Natural killer cell treated with Interleukin-12 subunit alpha and Interleukin-12 subunit beta and Interleukin-15 and Interleukin-18, amount 100 ng/mL, for 72 hours (primary cell): ENCODE measurements around the gene BARHL1. TPM values are rescaled to one million over a fixed set of nuclear protein-coding genes. Genes with fewer than 3 reads are reported as not detected.
A peak's percentile ranks its signal among the peaks of the same experiment; 100 is the strongest.

ENCODE experiments used
- ATAC-seq, 2 donors: fragments of 150-1000 bp; cut with Tn5 transposase in 1 of 2; sonication (Bioruptor Pico), chemical (Tn5 transposase) in 1 of 2; 2 replicates each; pipeline ENCODE4 v1.10.0; 2021
- DNase-seq: peaks from one replicate; pipeline ENCODE4 v3.0.0; 2022; ENCODE audit warnings: low spot score
- H3K27ac Mint-ChIP-seq, 2 donors: 1 replicate in 1 of 2; 2 replicates in 1 of 2; pipeline ENCODE4 v1.8.0; 2022; ENCODE audit warnings: mixed read lengths in 2 of 2, mild to moderate bottlenecking in 1 of 2, moderate library complexity in 1 of 2
- H3K27me3 Mint-ChIP-seq, 2 donors: 1 replicate in 1 of 2; 2 replicates in 1 of 2; pipeline ENCODE4 v1.8.0; 2022; ENCODE audit warnings: mixed read lengths in 2 of 2
- H3K36me3 Mint-ChIP-seq: one replicate; pipeline ENCODE4 v1.8.0; 2022; ENCODE audit warnings: mixed read lengths
- H3K4me1 Mint-ChIP-seq, 2 donors: 1 replicate in 1 of 2; 2 replicates in 1 of 2; pipeline ENCODE4 v1.8.0; 2022; ENCODE audit warnings: low read depth in 2 of 2, mixed read lengths in 2 of 2, mild to moderate bottlenecking in 1 of 2
- H3K4me3 Mint-ChIP-seq: one replicate; pipeline ENCODE4 v1.8.0; 2022; ENCODE audit warnings: mixed read lengths
- H3K9me3 Mint-ChIP-seq: 2 replicates; pipeline ENCODE4 v1.8.0; 2022; ENCODE audit warnings: mixed read lengths
- total RNA-seq, 2 donors: library from RNA; stranded (reverse); gene quantifications; one replicate each; pipeline ENCODE4 v1.2.3, GENCODE V29; 2022

The BARHL1 gene
- total RNA-seq, 2 donors from 2014 or later, result not detected

DNA sequence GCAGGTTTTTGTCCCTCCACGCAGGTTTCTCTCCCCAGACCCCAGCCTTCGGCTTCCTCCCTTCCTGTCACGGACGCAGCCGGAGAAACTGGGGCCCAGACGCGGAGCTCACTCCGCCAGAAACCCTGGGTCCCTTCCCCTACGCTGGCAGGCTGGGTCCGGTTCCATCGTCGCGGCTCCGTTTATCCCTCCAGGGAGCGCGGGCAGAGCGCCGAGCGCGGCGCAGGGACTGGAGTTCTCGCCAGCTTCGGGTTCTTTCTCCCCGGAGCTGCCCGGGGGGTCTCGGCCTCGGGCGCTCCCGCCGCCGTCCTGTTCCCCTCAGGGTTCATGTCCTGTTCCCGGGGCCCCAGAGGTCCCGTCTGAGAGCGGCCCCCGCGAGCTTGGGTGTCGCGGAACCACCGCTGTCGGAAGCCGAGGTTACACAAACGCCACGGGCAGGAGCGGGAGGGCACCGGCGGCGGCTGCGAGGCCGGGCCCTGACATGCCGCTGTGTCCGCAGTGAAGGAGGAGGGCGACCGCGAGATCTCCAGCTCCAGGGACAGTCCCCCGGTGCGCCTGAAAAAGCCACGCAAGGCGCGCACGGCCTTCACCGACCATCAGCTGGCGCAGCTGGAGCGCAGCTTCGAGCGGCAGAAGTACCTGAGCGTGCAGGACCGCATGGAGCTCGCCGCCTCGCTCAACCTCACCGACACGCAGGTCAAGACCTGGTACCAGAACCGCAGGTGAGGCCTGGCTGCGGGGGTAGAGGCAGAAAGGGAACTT lies 4.6 kb downstream of the BARHL1 start:
- Mint-ChIP-seq H3K4me3 (no peak overlapping the region), H3K36me3 (peaks cover 5% of the 10 kb centered on the region), H3K9me3 (no peaks in the 10 kb centered on the region), H3K27me3 (peaks cover 43 to 51% of the 10 kb centered on the region in 2 donors), H3K27ac (no peak overlapping the region), H3K4me1 (peaks cover 6 to 13% of the 10 kb centered on the region in 2 donors)
- no peak for ATAC-seq
- DNase-seq, result no peak

DNA sequence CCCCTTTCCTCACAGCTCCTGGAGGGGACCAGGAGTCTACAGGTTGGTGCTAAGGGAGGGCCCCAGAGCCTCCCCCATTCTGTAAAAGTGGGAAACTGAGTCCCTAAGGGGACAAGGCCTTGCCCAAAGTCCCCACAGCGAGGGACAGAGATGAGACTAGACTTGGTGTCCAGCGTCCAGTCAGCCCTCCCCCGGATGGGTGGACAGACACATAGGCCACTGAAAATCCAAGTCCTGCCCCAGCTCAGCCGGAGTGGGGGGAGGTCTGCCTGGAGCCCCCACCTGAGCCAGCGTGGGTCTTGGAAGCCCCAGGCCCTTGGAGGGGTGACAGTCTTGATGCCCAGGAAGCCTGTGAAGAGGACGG lies 5.2 kb downstream of the BARHL1 start:
- Mint-ChIP-seq H3K36me3 (peaks cover 5% of the 10 kb centered on the region), H3K4me1 (peaks cover 6 to 13% of the 10 kb centered on the region in 2 donors), H3K27ac (no peak overlapping the region), H3K9me3 (no peaks in the 10 kb centered on the region), H3K27me3 (peaks cover 45 to 55% of the 10 kb centered on the region in 2 donors), H3K4me3 (no peak overlapping the region)
- ATAC-seq (no peak), DNase-seq (no peak)

DNA sequence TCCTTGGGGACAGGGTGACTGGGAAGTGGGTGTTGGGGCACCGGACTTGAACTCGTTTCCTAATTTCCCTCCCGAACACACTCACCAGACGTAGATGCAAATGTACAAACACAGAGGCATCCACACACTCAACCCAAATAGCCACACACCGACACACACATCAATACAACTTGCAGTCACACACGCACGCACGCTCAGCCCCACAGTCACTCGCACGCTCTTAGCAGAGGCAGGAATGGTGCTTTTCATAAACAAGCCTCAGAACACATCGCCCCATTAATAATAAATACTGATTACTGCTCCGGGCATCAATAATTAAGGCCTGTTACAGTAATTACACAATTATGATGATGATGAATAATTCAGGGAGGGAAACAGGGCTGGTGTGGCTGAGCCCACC lies 5.7 kb downstream of the BARHL1 start:
- DNase-seq (no peak), ATAC-seq (no peak)
- Mint-ChIP-seq H3K27me3 (peaks cover 42 to 53% of the 10 kb centered on the region in 2 donors), H3K36me3 (peaks cover 5% of the 10 kb centered on the region), H3K9me3 (no peaks in the 10 kb centered on the region), H3K27ac (no peak overlapping the region), H3K4me1 (peaks cover 6 to 13% of the 10 kb centered on the region in 2 donors), H3K4me3 (no peak overlapping the region)

DNA sequence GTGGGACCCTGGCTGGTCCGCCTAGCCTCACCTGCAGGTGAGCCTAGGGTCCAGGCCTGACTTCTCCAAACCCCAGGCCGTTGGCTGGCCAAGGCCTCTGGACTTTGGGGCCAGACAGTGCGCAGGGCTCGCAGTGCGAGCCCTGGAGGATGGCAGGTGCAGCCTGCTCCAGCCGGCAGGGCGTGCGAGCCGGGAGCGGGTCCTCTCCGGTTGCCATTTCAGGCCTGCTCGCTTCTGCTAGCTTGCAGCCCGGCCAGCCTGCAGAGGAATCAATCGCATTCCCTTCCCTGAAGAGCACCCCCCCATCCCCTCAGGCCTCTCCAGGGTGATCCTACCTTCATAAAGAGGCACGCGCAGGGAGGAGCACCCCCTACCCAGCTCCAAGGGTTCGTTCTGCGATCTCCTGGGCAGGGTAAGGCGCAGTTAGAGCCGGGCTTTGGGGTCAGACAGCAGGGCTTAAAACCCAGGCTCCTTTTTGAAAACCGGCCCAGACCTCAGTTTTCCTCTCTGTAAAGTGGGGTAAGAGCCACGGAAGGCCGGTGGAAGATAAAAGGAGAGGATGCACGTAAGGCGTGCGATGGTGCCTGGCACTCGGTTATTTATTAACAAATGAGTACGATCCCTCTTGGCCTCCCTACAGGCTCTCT lies 6.2 kb downstream of the BARHL1 start:
- Mint-ChIP-seq H3K4me3 (no peak overlapping the region), H3K4me1 (peaks cover 6 to 13% of the 10 kb centered on the region in 2 donors), H3K36me3 (peaks cover 5% of the 10 kb centered on the region), H3K27ac (no peak overlapping the region), H3K27me3 (peaks cover 39 to 48% of the 10 kb centered on the region in 2 donors), H3K9me3 (no peaks in the 10 kb centered on the region)
- DNase-seq (peak; percentile 54), ATAC-seq (no peak)

DNA sequence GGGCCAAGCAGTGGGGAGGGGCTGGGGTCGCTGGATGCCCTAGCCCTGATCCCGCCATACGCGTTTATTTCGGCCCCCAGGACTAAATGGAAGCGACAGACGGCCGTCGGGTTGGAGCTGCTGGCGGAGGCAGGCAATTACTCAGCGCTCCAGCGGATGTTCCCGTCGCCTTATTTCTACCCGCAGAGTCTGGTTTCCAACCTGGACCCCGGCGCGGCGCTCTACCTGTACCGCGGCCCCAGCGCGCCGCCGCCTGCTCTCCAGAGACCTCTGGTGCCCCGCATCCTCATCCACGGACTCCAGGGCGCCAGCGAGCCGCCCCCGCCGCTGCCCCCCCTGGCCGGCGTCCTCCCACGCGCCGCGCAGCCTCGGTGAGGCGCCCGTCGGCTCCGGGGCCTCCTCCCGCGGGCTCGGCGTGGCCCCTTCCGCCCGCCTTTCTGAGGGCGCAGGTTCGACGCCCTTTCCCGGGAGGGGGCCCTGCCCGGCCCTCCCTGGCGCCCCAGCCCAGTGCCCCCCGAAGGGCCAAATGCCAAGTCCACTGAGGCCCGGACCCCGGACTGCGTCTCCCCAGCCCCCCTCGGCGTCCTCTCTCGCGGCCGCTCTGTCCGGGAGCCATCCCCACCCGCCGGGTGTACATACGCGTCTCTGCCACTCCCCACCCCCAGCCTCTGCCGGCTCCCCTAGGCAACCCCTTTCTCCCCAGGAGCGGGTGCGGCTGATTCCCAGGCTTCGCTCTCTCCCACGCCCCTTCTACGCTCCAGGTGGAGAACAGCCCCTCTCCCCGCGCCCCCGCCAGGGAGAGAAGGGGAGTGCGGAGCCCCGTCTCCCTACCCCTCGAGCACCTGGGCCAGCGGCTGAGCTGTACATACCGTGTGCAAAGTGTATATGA lies 7.0 kb downstream of the BARHL1 start:
- ATAC-seq (peak; percentile 10 to 37), DNase-seq (peak; percentile 40)
- peaks cover 11% of the 10 kb centered on the region for H3K36me3 Mint-ChIP-seq
- no peaks in the 10 kb centered on the region for H3K9me3 Mint-ChIP-seq
- H3K4me1 Mint-ChIP-seq, result peaks cover 6 to 9% of the 10 kb centered on the region in 2 donors
- H3K27me3 Mint-ChIP-seq, result peaks cover 36 to 40% of the 10 kb centered on the region in 2 donors
- no peak overlapping the region for H3K27ac Mint-ChIP-seq
- H3K4me3 Mint-ChIP-seq, result no peak overlapping the region

DNA sequence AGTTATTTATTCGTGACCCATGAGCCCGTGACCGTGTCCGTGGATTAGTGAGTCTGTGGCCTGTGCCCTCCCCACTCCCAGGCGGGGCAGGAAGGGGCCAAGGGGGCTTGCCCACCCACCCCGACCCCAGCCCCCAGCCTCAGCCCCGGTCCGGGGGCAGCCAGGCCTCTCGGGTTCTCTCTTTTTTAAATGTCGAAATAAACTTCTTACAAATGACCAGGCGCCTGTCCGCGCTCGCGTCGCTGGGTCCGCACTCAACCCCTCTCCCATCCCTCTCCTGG lies 7.6 kb downstream of the BARHL1 start:
- ATAC-seq, result no peak
- Mint-ChIP-seq H3K36me3 (peaks cover 11% of the 10 kb centered on the region), H3K27me3 (peaks cover 31 to 34% of the 10 kb centered on the region in 2 donors), H3K27ac (no peak overlapping the region), H3K4me1 (peaks cover 6 to 9% of the 10 kb centered on the region in 2 donors), H3K9me3 (no peaks in the 10 kb centered on the region), H3K4me3 (no peak overlapping the region)
- no peak for DNase-seq

DNA sequence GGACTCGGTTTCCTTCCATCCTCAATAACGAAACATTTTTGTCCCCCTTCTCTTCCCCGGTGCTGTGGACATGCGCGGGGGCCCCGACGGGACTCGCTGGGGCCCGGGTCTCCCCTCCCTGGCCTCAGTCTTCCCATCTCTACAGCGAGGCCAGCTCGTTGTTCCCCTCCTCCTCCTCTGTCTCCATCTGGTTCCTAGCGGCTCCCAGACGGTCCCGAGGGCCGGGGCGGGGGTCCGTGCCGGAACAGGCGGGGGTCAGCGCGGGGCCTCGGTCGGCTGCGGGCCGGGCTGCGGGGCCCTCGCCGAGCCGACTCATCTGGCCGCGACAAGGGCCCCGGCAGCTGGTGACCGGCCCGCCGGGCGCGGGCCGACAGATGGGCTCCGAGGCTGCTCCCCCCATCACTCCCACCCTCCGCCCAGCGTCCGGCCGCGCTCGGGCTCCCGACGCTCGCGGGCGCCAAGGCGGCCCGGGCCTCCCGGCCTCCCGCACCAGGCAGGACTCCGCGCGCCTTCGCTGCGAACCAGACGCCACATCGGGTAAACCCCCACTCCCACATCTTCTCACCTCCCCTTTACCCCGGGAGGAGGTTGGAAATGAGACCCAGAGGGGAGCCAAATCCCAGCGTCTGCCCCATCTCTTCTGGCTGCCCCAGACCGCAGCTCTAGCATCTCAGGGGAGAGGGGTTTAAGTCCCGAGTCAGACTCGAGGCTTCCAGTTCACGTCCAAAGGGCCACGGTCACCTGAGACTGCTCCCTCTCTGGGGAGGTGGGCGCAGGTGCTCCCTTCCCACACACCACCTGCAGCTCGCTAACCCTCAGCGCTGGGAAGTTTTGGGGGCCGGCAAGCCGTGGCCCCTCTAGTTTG lies 8.1 kb downstream of the BARHL1 start:
- peaks cover 6 to 9% of the 10 kb centered on the region in 2 donors for H3K4me1 Mint-ChIP-seq
- no peak overlapping the region for H3K4me3 Mint-ChIP-seq
- no peak for DNase-seq
- no peaks in the 10 kb centered on the region for H3K9me3 Mint-ChIP-seq
- no peak for ATAC-seq
- no peak overlapping the region for H3K27ac Mint-ChIP-seq
- peaks cover 31 to 33% of the 10 kb centered on the region in 2 donors for H3K27me3 Mint-ChIP-seq
- peaks cover 11% of the 10 kb centered on the region for H3K36me3 Mint-ChIP-seq

DNA sequence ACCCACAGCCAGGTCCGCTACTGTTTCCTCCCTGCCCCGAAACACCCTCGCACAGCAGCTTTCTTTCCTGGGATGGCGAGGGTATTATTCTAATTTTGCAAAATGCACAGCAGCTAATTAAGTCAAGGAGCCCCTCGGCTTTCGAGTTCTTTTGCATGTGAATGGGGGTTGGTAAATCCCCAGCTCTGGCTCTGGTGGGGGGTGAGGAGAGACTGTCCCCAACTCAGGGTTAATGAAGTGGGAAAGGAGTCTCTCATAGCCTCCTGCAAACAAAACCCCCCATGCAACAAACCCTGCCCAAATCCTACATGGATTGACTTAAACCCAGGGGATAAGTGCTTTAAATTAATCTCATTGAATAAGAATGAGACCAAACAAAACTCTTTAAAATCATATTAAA lies 8.8 kb downstream of the BARHL1 start:
- ATAC-seq (no peak), DNase-seq (no peak)
- peaks cover 4 to 8% of the 10 kb centered on the region in 2 donors for H3K4me1 Mint-ChIP-seq
- no peak overlapping the region for H3K27ac Mint-ChIP-seq
- H3K9me3 Mint-ChIP-seq, result no peaks in the 10 kb centered on the region
- peaks cover 7% of the 10 kb centered on the region for H3K36me3 Mint-ChIP-seq
- H3K27me3 Mint-ChIP-seq, result peaks cover 24 to 26% of the 10 kb centered on the region in 2 donors
- H3K4me3 Mint-ChIP-seq, result no peak overlapping the region

DNA sequence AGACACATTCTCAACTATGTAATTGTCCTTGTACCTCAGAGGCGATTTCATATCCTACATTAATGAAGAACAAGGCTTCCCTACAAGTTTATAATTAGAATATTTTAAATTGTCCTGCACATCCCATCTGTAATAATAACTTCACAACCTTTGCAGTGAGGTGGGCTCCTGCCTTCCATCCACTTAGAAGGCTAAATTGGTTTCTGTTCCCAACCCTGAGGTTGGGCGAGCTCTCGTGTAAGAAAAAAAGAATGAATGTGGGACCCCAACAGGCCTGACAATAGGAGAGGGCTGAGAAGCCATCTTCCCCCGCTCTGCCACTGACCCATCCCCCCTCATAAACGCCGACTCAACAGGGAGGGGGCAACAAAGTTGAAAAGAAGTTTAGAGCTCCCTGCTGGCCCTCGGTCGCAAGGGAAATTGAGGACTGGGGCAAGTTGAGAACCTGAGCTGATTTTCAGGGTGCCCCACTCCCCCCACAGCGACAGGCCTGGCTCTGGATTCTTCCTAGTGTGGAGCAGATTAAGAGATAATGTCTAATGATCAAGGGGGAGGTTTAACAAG lies 9.4 kb downstream of the BARHL1 start:
- Mint-ChIP-seq H3K9me3 (no peaks in the 10 kb centered on the region), H3K27ac (no peak overlapping the region), H3K36me3 (peaks cover 6% of the 10 kb centered on the region), H3K4me3 (no peak overlapping the region), H3K4me1 (peaks cover 6 to 11% of the 10 kb centered on the region in 2 donors), H3K27me3 (peaks cover 22% of the 10 kb centered on the region in 2 donors)
- ATAC-seq, result no peak
- DNase-seq, result no peak

DNA sequence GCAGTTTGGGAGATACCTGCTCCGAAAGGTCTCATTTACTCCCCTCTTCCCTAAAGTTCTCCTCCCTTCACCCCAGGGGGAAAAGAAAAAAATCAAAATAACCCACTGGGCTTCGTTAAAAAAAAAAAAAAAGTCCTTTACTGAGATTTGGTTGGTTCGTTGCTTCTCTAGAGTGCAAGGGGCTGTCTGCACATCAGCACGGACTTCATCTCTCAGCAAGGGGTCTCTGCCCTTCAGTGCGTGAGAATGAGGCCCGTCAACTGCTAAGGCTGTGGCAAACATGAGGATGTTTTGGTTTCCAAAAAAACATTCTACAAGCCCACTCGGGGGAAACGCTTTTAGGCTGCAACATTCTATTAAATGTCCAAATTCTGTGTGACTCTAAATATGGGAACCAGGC lies 10.0 kb downstream of the BARHL1 start:
- H3K4me1 Mint-ChIP-seq, result peaks cover 6 to 11% of the 10 kb centered on the region in 2 donors
- H3K27ac Mint-ChIP-seq, result no peak overlapping the region
- H3K27me3 Mint-ChIP-seq, result peaks cover 22% of the 10 kb centered on the region in 2 donors
- no peak overlapping the region for H3K4me3 Mint-ChIP-seq
- DNase-seq, result no peak
- H3K9me3 Mint-ChIP-seq, result no peaks in the 10 kb centered on the region
- peaks cover 6% of the 10 kb centered on the region for H3K36me3 Mint-ChIP-seq
- no peak for ATAC-seq

DNA sequence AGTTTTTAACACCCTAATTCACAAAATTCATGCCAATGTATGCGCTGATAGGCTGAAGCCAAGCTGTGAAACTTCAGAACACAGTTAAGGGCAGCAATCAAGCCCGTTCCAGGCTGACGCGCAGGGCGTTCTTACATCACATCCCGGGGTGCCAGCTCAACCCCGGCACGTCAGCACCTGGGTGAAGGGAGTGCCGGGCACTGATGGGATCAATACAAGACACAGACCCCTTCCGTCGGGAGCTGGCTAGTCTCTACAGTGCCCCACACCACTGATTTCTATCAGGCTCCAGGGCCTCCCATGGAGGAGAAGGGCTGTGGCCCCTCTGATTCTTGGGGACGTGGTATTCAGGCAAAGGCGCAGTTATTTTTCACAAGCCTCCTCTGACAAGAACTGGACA lies 12.0 kb downstream of the BARHL1 start:
- H3K9me3 Mint-ChIP-seq, result no peaks in the 10 kb centered on the region
- no peak overlapping the region for H3K27ac Mint-ChIP-seq
- H3K4me1 Mint-ChIP-seq, result peaks cover 6 to 14% of the 10 kb centered on the region in 2 donors
- ATAC-seq, result no peak
- no peak for DNase-seq
- peaks cover 15 to 16% of the 10 kb centered on the region in 2 donors for H3K27me3 Mint-ChIP-seq
- H3K4me3 Mint-ChIP-seq, result no peak overlapping the region
- peaks cover 6% of the 10 kb centered on the region for H3K36me3 Mint-ChIP-seq

DNA sequence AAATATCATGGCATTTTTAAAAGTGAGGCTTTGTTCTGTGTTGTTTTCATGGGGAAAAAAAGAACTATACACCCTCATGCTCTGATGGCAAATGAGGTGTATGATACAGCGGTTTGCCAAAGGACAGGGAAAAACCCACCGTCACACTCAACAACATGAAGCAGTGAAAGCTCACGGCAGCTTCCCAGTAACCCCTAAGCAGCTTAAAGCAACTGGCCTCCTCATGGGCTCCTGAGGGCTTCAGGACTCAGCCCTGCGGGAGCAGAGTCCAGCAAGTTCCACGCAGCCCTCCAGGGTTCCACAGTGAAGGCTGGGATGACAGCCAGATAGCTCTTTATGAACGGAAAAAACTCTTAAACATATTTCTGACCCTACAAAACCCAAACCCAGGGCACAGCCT lies 12.9 kb downstream of the BARHL1 start:
- peaks cover 6 to 11% of the 10 kb centered on the region in 2 donors for H3K4me1 Mint-ChIP-seq
- H3K36me3 Mint-ChIP-seq, result peaks cover 6% of the 10 kb centered on the region
- H3K27ac Mint-ChIP-seq, result no peak overlapping the region
- DNase-seq, result no peak
- H3K27me3 Mint-ChIP-seq, result peaks cover 11 to 15% of the 10 kb centered on the region in 2 donors
- no peaks in the 10 kb centered on the region for H3K9me3 Mint-ChIP-seq
- no peak for ATAC-seq
- H3K4me3 Mint-ChIP-seq, result no peak overlapping the region

DNA sequence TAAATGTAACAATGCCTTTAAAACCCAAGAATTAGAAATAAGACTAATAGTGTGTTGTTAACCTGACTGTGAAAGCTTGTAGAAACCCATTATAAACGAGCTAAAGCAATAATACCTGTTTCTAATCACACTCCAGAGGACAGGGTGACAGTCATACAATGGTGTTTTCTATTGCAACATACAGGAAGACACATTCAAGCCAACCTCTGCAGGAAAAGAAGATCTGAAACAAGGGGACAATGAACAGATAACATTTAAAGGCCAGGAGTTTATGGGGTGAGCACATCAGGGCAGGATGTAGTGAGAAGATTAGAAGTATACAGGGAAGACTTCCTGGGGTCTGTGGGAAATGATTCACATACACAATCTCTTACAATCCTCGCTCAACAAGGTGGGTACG lies 13.8 kb downstream of the BARHL1 start:
- Mint-ChIP-seq H3K4me1 (peaks cover 6 to 10% of the 10 kb centered on the region in 2 donors), H3K4me3 (no peak overlapping the region), H3K27ac (no peak overlapping the region), H3K9me3 (no peaks in the 10 kb centered on the region), H3K27me3 (peaks cover 9 to 13% of the 10 kb centered on the region in 2 donors), H3K36me3 (peaks cover 6% of the 10 kb centered on the region)
- DNase-seq (no peak), ATAC-seq (no peak)
